UCSD-AML1 (cell line): ENCODE results near the gene CEP72.
"Not testable (repeated sequence)": the region's sequence is repeated elsewhere in the genome, so short reads cannot be mapped to it uniquely, and the experiment has no call there.

Experiments
- DNase-seq: peaks from one replicate; lab custom pipeline; 2025; ENCODE audit not compliant: unreplicated experiment; lab: John Stamatoyannopoulos, UW

Gene CEP72

GRCh38 chr5:680836-681235, 68.7 kb downstream of the CEP72 start:
- not testable (repeated sequence) for DNase-seq

- not testable (repeated sequence) for DNase-seq
Measured at GRCh38 chr5:681317-682191, 69.4 kb downstream of the CEP72 start.

- not testable (repeated sequence) for DNase-seq
Measured at GRCh38 chr5:682216-682615, 70.1 kb downstream of the CEP72 start.

- DNase-seq, result not testable (repeated sequence)
Measured at GRCh38 chr5:682651-683358, 70.7 kb downstream of the CEP72 start.

- DNase-seq, result no peak
Measured at GRCh38 chr5:683551-684481, 71.7 kb downstream of the CEP72 start.

- DNase-seq, result no peak
Measured at GRCh38 chr5:684751-685216, 72.6 kb downstream of the CEP72 start.

GRCh38 chr5:685262-686171, 73.4 kb downstream of the CEP72 start:
- DNase-seq, result no peak

GRCh38 chr5:686172-686523, 74.0 kb downstream of the CEP72 start:
- not testable (repeated sequence) for DNase-seq

GRCh38 chr5:686936-687335, 74.8 kb downstream of the CEP72 start:
- DNase-seq, result not testable (repeated sequence)

GRCh38 chr5:688348-689010, 76.3 kb downstream of the CEP72 start:
- DNase-seq, result not testable (repeated sequence)

GRCh38 chr5:690293-690692, 78.2 kb downstream of the CEP72 start:
- not testable (repeated sequence) for DNase-seq

- not testable (repeated sequence) for DNase-seq
Measured at GRCh38 chr5:691049-691448, 78.9 kb downstream of the CEP72 start.

- no peak for DNase-seq
Measured at GRCh38 chr5:691817-692528, 79.8 kb downstream of the CEP72 start.

- DNase-seq, result not testable (repeated sequence)
Measured at GRCh38 chr5:692529-693041, 80.4 kb downstream of the CEP72 start.

- DNase-seq, result not testable (repeated sequence)
Measured at GRCh38 chr5:693271-694041, 81.3 kb downstream of the CEP72 start, which contains the start of gene TPPP. Gene TPPP (minus strand): TSS chr5:693352. CDS start chr5:678060, 15,292 bp downstream.

GRCh38 chr5:694042-694431, 81.9 kb downstream of the CEP72 start:
- not testable (repeated sequence) for DNase-seq

- not testable (repeated sequence) for DNase-seq
Measured at GRCh38 chr5:695475-695874, 83.3 kb downstream of the CEP72 start.

- DNase-seq, result not testable (repeated sequence)
Measured at GRCh38 chr5:696191-696590, 84.1 kb downstream of the CEP72 start.
